Activated CD4-positive, alpha-beta T cell treated with anti-CD3 and anti-CD28 coated beads, Interleukin-2, amount 50 U/mL, for 1 hour (primary cell): ENCODE results near the gene ASAP2.

ENCODE experiments used
- DNase-seq: peaks from one replicate; pipeline ENCODE4 v3.0.0-alpha.2; 2020

The ASAP2 gene

DNA sequence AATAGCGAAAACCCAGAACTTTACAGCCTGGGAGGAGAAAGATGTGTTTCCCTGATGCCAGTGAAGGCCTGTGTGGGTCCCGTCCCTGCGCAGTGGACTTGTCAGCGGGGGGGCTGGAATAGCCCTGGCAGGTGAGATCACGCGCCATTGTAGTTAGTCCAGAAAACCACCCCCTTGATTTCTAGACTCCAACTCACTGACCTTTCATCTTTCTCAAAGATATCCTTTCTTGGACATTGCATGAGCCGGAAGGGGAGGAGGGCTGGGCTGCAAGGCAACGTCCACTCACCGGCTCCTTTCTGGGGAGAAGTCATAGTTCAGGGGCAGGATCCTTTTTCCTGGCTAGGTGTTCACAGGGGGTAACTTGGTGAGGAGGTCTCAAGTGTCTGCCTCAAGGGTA lies 22.3 kb upstream of the ASAP2 start:
- no peak for DNase-seq

DNA sequence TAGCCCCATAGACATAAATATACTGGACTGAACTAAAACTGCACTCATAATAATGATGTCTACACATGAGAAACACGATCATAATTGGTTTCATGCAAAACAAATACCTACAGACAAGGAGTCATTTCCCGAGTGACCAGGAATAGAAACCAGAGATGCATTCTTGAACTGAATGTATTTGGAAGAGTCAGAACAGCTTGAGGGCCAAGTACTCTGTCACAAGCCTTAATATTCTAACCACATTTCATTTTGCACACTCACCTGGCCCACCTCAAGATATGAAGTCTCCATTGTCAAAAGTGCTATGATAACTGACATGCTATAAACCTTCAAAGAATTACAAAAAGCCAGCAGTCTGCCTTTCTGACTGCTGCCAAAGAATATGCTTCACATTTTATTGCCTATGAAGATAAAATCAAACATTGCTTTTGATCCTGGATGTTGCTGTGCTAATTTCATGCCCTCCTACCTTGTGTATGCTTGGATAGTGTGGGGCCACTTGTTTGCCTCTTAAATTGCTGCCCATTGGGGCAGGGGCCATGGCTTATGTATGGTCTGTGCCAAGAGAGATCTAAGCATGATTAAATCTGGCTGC lies 18.9 kb upstream of the ASAP2 start:
- no peak for DNase-seq

DNA sequence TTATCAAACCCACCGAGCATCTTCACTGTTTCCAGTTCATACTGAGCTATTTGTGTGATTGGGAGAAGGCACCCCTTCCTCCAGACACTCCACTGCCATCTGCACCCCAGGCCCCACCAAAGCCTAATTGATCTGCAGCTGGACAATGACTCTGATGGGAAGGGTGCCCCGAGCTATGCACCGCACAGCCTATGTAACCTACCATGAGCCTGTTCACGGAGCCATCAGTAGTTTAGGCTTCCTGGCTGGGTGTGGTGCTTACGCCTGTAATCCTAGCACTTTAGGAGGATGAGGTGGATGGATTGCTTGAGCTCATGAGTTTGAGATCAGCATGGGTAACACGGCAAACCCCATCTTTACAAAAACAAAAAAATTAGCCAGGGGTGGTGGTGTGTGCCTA lies 17.8 kb upstream of the ASAP2 start:
- no peak for DNase-seq

GRCh38 chr2:9189901-9190300 lies 16.7 kb upstream of the ASAP2 start:
- no peak for DNase-seq

- DNase-seq, result no peak
Observed at GRCh38 chr2:9191041-9191481, 15.6 kb upstream of the ASAP2 start.

DNA sequence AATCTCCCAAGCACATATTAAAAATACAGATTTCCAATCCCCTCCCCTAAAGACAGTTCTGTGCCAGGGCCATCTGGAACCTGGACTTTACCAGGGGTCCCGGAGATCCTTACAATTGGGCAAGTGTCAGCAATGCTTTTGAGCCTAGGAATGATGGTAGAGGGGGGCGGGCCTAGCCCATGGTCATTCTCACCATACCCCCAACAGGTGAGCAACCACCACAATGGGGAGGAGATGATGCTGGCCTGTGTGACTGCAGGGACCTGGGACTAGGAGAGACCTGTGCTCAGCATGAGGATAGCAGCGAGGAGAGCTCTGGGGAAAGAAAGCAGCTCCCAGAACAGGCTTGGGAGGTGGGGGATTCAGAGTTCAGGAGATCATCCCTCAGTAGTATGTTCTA lies 13.9 kb upstream of the ASAP2 start:
- no peak for DNase-seq

DNA sequence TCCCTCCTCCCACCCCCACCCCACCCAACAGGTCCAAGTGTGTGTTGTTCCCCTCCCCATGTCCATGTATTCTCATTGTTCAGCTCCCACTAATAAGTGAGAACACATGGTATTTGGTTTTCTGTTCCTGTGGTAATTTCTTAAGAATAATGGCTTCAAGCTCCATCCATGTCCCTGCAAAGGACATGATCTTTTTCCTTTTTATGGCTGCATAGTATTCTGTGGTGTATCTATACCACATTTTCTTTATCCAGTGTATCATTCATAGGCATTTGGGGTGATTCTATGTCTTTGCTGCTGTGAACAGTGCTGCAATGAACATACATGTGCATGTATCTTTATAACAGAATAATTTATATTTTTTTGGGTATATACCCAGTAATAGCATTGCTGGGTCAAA lies 12.3 kb upstream of the ASAP2 start:
- no peak for DNase-seq

- DNase-seq, result no peak
Observed at GRCh38 chr2:9196637-9197036, 10.0 kb upstream of the ASAP2 start.

GRCh38 chr2:9197916-9198315 lies 8.7 kb upstream of the ASAP2 start:
- DNase-seq, result no peak

- DNase-seq, result no peak
Observed at GRCh38 chr2:9199716-9200632, 6.6 kb upstream of the ASAP2 start.

DNA sequence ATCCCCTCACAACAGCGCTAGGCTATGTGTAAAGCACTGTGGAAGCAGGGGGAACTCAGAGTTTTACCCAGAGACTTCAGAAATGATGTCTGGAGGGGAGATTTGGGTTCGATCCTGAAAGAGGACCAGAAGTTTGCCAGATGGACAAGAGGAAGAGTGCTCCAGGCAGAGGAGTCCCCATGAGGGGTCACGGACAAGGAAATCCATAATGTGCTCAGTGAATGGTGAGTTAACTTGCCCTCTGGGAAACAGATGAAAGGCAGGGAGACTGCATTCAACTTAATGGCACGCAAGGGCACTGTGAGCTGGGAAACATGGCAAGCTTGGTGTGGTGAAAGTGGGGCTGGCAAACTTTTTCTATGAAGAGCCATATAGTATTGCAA lies 6.0 kb upstream of the ASAP2 start:
- no peak for DNase-seq

GRCh38 chr2:9201185-9201891 lies 5.3 kb upstream of the ASAP2 start:
- DNase-seq, result no peak

- DNase-seq, result no peak
Observed at GRCh38 chr2:9203006-9203405, 3.6 kb upstream of the ASAP2 start.

DNA sequence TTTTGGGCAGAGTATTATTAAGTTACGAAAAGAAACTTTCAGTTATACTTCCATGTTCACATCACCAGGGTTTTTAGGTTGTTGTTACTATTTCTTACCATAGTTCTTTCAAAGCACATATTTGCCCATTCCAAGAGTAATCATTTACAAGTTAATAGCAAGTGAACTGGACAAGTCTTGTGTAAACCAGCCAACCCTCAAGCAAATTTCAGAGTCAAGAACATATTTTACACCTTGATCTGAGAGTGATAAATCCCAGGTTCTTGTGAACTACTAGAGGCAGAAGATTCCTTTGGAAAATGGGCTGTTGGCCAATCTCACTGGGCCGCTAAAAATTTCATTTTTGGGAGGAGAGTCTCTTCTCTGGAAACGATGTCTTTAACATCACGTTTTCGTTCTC lies 2.7 kb upstream of the ASAP2 start:
- DNase-seq, result no peak

DNA sequence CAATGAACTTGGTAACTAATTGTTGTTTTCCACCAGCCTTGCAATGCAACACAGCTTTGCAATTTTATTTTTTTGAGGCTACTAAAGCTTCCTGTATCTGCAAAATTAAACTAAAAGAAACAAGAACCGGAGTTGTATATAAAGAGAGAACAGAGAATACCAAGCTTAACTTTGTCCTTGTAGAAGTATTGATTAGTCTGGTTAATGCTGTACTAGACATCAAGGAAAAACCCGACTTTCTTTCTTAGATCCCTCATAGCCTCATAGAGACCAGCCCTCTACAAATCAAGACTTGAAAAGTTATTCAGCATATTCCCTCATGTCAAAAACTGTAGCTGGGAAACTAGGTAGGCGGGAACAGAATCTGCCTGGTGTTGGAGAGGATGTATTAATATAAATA lies 1.7 kb upstream of the ASAP2 start:
- DNase-seq, result no peak

DNA sequence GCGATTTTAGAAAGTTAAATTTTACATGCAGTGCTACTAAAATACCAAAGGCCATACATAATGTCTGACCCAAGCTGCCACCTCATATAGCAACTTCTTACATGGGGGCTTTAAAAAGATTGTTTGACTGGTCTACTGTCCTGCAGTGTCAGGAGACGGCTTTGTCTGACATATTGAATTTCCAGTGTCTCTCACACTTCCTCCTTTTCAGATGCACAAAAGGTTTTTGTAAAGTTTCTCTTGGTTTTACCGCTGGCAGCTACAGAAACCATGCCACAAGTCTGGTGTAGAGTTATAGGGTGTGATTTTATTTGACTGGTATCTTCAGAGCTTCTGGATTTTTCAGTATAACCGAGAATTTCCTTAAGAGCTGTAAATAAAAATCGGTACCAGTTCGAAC lies 1.1 kb upstream of the ASAP2 start:
- DNase-seq, result no peak

DNA sequence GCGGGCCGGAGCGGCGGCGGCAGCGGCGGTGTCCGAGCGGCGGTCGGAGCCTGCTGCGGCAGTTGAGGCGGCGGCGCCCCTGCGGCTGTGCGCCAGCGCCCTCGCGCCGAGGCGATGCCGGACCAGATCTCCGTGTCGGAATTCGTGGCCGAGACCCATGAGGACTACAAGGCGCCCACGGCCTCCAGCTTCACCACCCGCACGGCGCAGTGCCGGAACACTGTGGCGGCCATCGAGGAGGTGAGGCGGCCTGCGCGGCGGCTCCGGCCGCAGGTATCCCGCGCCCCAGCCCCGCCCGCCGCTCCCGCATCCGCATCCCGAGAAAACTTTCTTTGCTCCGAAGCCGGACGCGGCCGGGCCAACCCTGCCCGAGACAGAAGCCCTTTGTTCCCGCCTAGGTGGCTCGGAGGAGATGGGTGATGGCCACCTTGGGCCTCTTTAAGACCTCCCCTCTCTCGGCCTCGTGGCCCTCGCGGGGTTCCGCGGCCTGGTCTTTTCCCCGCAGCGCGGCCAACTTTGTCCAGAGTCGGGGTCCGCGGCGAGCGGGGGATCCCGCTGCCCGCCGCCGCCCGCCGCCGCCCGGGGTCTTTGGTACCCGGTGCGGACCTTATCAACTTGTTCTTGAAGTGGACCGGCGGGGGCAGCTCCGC lies 504 bp downstream of the ASAP2 start:
- no peak for DNase-seq

DNA sequence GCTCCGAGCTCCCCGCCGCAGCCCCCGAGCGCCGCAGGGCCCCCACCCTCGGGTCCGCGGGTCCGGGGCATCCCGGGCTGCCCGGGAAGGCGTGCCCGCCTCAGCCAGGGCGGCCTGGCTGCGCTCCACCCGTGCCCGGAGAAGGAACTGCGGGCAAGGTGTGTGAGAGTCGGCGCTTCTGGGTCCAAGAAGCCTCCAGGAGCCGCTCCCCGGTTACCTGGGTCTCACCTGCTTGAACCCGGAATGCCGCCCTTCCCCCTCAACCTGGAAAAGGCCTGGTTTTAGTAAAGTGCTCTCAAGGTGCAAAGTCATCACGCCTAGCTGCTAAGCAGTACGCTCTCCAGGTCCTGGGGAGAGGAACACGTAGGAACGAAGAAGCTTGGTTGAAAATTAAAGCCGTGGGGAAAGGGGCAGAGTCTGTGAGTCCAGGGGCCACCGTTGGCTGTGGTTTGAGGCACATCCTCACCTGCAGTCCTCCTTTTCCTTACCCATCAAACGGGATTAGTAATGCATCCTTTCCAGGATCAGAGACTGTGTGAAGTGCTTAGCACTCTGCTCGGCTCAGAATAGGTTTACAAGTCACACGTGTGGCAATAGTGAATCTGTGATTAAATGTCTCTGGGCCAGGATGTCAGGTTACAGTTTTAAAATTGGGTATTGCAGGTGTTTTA lies 1.2 kb downstream of the ASAP2 start:
- no peak for DNase-seq

GRCh38 chr2:9208875-9209274 lies 2.3 kb downstream of the ASAP2 start:
- DNase-seq, result no peak

- no peak for DNase-seq
Observed at GRCh38 chr2:9210030-9210429, 3.4 kb downstream of the ASAP2 start.

- no peak for DNase-seq
Observed at GRCh38 chr2:9211496-9211895, 4.9 kb downstream of the ASAP2 start.

- DNase-seq, result no peak
Observed at GRCh38 chr2:9212010-9212635, 5.5 kb downstream of the ASAP2 start.
